Neural crest cell (in vitro differentiated cells): ENCODE measurements around the gene GPX2. TPM values are rescaled to one million over a fixed set of nuclear protein-coding genes. Genes with fewer than 3 reads are reported as not detected.

Experiments
- DNase-seq: peaks from one replicate; pipeline ENCODE4 v3.0.0; 2021; ENCODE audit warnings: low read depth, mixed read lengths, low spot score
- H3K27ac Mint-ChIP-seq: one replicate; pipeline ENCODE4 v1.8.0; 2021; ENCODE audit warnings: mild to moderate bottlenecking, mixed read lengths; ENCODE audit not compliant: unreplicated experiment
- H3K27me3 Mint-ChIP-seq: 2 replicates; pipeline ENCODE4 v1.8.0; 2021; ENCODE audit warnings: low read depth, mild to moderate bottlenecking, mixed read lengths
- H3K36me3 Mint-ChIP-seq: 2 replicates; pipeline ENCODE4 v1.8.0; 2021; ENCODE audit warnings: low read depth, mild to moderate bottlenecking, mixed read lengths
- H3K4me1 Mint-ChIP-seq: 2 replicates; pipeline ENCODE4 v1.8.0; 2021; ENCODE audit warnings: mixed read lengths
- H3K4me3 Mint-ChIP-seq: one replicate; pipeline ENCODE4 v1.8.0; 2021; ENCODE audit warnings: mild to moderate bottlenecking, mixed read lengths
- H3K9me3 Mint-ChIP-seq: 2 replicates; pipeline ENCODE4 v1.8.0; 2021; ENCODE audit warnings: mixed read lengths
- CTCF ChIP-seq: fragments of 200-600 bp; sonication (generic); conservative IDR thresholded peaks from 2 replicates; pipeline ENCODE4 v1.5.0; 2021; ENCODE audit warnings: antibody characterized with exemption, mild to moderate bottlenecking
- total RNA-seq: library from RNA; stranded (reverse); gene quantifications from 2 replicates; pipeline ENCODE4 v1.2.1, GENCODE V29; 2021

The GPX2 gene
- total RNA-seq, 1 donor from 2014 or later, result not detected

- Mint-ChIP-seq H3K4me3 (no peak overlapping the region), H3K36me3 (peaks cover 6% of the 10 kb centered on the region), H3K4me1 (no peaks in the 10 kb centered on the region), H3K27ac (peak overlapping the region; percentile 5), H3K9me3 (no peaks in the 10 kb centered on the region), H3K27me3 (no peaks in the 10 kb centered on the region)
- no peak for TF ChIP-seq CTCF
- DNase-seq, result no peak
These were observed 2.3 kb upstream of the GPX2 start for GRCh38 chr14:64944861-64945260.

GRCh38 chr14:64944041-64944440 is 1.5 kb upstream of the GPX2 start:
- no peak for TF ChIP-seq CTCF
- Mint-ChIP-seq H3K27me3 (no peaks in the 10 kb centered on the region), H3K36me3 (peaks cover 7% of the 10 kb centered on the region), H3K4me1 (no peaks in the 10 kb centered on the region), H3K27ac (peak overlapping the region; percentile 67), H3K9me3 (no peaks in the 10 kb centered on the region), H3K4me3 (no peak overlapping the region)
- no peak for DNase-seq

- Mint-ChIP-seq H3K9me3 (no peaks in the 10 kb centered on the region), H3K27ac (no peak overlapping the region), H3K4me3 (no peak overlapping the region), H3K4me1 (no peaks in the 10 kb centered on the region), H3K36me3 (peaks cover 10% of the 10 kb centered on the region), H3K27me3 (no peaks in the 10 kb centered on the region)
- no peak for TF ChIP-seq CTCF
- no peak for DNase-seq
These were observed 1.0 kb upstream of the GPX2 start for GRCh38 chr14:64943556-64943955.

GRCh38 chr14:64940336-64940910 is 2.1 kb downstream of the GPX2 start:
- no peak for TF ChIP-seq CTCF
- H3K9me3 Mint-ChIP-seq, result no peaks in the 10 kb centered on the region
- peaks cover 6% of the 10 kb centered on the region for H3K36me3 Mint-ChIP-seq
- no peak overlapping the region for H3K27ac Mint-ChIP-seq
- H3K4me3 Mint-ChIP-seq, result no peak overlapping the region
- DNase-seq, result no peak
- no peaks in the 10 kb centered on the region for H3K27me3 Mint-ChIP-seq
- H3K4me1 Mint-ChIP-seq, result peaks cover 8% of the 10 kb centered on the region

- peaks cover 8% of the 10 kb centered on the region for H3K4me1 Mint-ChIP-seq
- no peak for DNase-seq
- no peaks in the 10 kb centered on the region for H3K9me3 Mint-ChIP-seq
- no peaks in the 10 kb centered on the region for H3K27me3 Mint-ChIP-seq
- H3K4me3 Mint-ChIP-seq, result no peak overlapping the region
- TF ChIP-seq CTCF, result no peak
- H3K36me3 Mint-ChIP-seq, result peaks cover 6% of the 10 kb centered on the region
- H3K27ac Mint-ChIP-seq, result no peak overlapping the region
These were observed 2.7 kb downstream of the GPX2 start for GRCh38 chr14:64939817-64940190.
